ENCODE measurements around the gene ABCG1.

The ABCG1 gene

GRCh38 chr21:42319376-42319775 lies 100.4 kb downstream of the ABCG1 start:
- TF ChIP-seq CTCF (IDR thresholded peaks at IDR 0.05; ENCODE audit: low read depth, low read length) = no peak
- no peak overlapping the region for H3K4me3 ChIP-seq (ENCODE audit: low read depth, low read length)

DNA sequence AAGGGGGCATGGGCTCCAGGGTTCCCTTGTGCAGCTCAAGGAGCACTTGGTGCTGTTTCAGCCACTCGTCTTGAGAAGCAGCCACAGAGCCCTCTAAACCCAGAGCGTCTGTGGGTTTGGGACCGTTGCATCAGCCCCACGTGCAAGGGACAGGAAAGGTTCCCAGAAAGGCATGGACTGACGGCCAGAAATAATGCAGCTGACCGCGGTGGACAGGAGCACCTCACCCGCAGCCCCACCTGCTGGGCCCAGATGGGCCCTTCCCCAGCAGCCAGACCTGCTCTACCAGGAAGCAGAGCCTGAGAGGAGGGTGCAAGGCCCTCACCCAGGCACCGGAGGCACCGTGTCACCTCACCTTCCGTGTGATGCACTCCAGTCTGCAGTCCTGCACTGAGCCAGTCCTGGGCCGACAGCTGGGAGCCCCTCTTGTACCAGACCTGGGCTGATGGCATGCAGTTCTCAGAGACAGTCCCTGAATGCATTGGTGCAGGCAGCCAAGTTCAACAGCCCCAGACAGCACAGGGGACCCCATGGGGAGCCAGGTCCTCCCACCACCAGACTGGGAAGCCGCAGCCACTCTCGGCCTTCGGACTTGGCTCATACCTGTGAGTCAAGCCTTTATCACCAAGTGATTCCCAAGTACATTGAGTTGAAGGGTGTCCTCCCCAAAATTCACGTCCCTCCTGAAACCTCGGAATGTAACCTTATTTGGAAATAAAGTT lies 101.1 kb downstream of the ABCG1 start:
- TF ChIP-seq CTCF (IDR thresholded peaks at IDR 0.05; ENCODE audit: low read depth, low read length) = no peak
- H3K4me3 ChIP-seq (ENCODE audit: low read depth, low read length) = no peak overlapping the region

- H3K4me3 ChIP-seq (ENCODE audit: low read depth, low read length) = no peak overlapping the region
- no peak for TF ChIP-seq CTCF (IDR thresholded peaks at IDR 0.05; ENCODE audit: low read depth, low read length)
These were observed 101.9 kb downstream of the ABCG1 start for GRCh38 chr21:42320791-42321190.

DNA sequence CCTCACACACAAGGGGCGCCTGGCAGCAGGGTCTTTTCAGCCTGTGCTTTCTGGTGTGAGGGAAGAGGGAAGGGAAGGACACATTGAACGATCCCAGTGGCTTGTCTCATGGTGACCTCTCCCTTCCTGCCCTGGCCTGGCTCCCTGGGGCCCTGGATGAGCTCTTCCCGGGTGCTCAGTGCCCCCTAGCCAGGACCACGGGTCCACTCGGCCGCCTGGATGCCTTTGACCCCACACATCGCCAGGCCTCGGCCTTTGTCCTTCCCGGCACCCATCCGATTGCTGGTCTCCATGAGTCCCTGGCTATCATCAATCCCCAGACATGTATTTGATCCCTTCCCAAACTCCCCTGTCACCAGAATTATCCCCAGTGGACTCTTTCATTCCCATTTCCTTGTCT lies 102.3 kb downstream of the ABCG1 start:
- no peak for TF ChIP-seq CTCF (IDR thresholded peaks at IDR 0.05; ENCODE audit: low read depth, low read length)
- H3K4me3 ChIP-seq (ENCODE audit: low read depth, low read length) = no peak overlapping the region

DNA sequence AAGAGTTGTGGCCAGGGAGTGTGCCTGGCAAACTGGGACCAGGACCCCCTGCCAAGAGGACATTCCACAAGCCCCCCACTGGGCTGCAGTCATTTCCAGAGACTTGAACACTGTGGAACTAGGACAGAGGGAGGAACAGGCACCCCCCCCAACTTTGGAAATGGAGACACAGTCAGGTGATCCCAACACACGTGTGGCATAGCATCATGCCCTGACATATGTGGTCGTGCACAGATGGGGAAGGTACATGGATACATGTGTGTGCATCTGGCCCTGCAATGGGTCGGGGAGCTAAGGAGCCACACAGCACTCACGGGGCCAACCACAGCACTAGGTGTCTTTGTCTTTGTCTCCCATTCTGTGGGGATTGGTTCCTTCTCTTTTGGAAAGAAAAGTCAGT lies 102.9 kb downstream of the ABCG1 start:
- TF ChIP-seq CTCF (IDR thresholded peaks at IDR 0.05; ENCODE audit: low read depth, low read length) = no peak
- H3K4me3 ChIP-seq (ENCODE audit: low read depth, low read length) = no peak overlapping the region

GRCh38 chr21:42324896-42325295 lies 106.0 kb downstream of the ABCG1 start:
- no peak overlapping the region for H3K4me3 ChIP-seq (ENCODE audit: low read depth, low read length)
- no peak for TF ChIP-seq CTCF (IDR thresholded peaks at IDR 0.05; ENCODE audit: low read depth, low read length)

DNA sequence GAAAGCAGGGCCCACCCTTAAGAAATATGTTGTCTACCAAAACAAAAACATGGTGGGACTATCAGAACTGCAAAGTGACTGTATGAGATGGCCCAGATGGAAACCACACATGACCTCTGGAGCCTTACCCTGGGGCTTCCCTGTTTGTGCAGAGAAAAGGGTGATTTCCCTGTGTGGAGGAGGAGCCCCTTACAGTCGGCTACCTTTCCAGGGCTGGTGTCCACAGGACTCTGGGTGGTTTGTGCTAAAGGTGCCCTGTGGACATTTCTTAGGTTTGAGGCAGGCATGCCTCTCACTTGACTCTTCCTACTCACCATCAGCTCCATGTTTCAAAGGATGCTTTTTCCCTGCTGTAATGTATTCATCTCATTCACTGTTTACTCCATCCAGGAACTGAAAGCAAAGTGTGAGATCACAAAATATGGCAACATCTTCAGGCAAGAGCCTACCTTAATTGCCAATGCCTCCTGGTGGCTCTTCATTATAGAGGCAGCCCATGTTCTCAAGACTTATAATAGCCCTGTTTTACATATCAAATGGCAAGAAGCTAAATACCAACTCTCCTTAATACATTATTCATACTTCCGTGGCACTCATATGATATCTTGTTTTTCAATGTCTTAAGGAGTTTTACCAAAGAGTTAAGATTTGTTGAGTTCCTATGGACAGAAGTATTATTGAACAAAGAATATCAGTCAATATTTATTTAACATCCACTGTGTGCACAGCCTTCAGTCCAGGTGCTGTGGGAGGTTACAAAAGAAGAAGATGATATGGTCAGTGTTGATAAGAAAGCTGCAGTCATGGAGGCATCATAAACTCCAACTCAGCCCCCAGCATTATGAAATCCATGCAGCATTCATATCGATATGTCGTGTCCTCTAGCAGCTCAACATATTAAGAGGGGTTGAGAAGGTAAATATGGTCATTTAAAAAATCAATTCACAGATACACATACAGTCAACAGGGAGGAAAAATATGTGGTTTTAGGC lies 111.7 kb downstream of the ABCG1 start:
- H3K4me3 ChIP-seq (ENCODE audit: low read depth, low read length) = no peak overlapping the region
- no peak for TF ChIP-seq CTCF (IDR thresholded peaks at IDR 0.05; ENCODE audit: low read depth, low read length)
